Liver (tissue), 9 donors: ENCODE measurements around the gene TSPEAR. TPM values are rescaled to one million over a fixed set of nuclear protein-coding genes. Genes with fewer than 3 reads are reported as not detected.

Source experiments
- DNase-seq: peaks from one replicate; pipeline ENCODE4 v3.0.0-alpha.2; 2017; ENCODE audit warnings: low spot score
- H3K27ac ChIP-seq, 2 donors: one replicate each; pipeline ENCODE4 v1.7.0; 2013; ENCODE audit warnings: inconsistent platforms in 2 of 2, low read length in 2 of 2, control low read depth in 1 of 2, low read depth in 1 of 2, mild to moderate bottlenecking in 1 of 2
- H3K27me3 ChIP-seq, 4 donors: one replicate each; pipeline versions ENCODE4 v1.6.1 to v1.7.0; 2013; ENCODE audit warnings: low read length in 3 of 4, inconsistent platforms in 1 of 4, mild to moderate bottlenecking in 1 of 4, moderate library complexity in 1 of 4; ENCODE audit not compliant: control insufficient read depth in 4 of 4, insufficient read depth in 4 of 4
- H3K36me3 ChIP-seq, 4 donors: one replicate each; pipeline versions ENCODE4 v1.6.1 to v1.7.0; 2013; ENCODE audit warnings: low read length in 3 of 4, mild to moderate bottlenecking in 3 of 4, low read depth in 1 of 4, moderate library complexity in 1 of 4; ENCODE audit not compliant: control insufficient read depth in 4 of 4, insufficient read depth in 3 of 4
- H3K4me1 ChIP-seq, 4 donors: one replicate each; pipeline versions ENCODE4 v1.6.1 to v1.7.0; 2013; ENCODE audit warnings: low read length in 3 of 4, mild to moderate bottlenecking in 3 of 4, moderate library complexity in 1 of 4; ENCODE audit not compliant: control insufficient read depth in 4 of 4, insufficient read depth in 4 of 4
- H3K4me3 ChIP-seq, 3 donors: one replicate each; pipeline versions ENCODE4 v1.6.1 to v1.7.0; 2013; ENCODE audit warnings: low read length in 3 of 3, control low read depth in 1 of 3, low read depth in 1 of 3, mild to moderate bottlenecking in 1 of 3
- H3K9ac ChIP-seq, 2 donors: one replicate each; pipeline ENCODE4 v1.7.0; 2013; ENCODE audit warnings: low read length in 2 of 2, mild to moderate bottlenecking in 2 of 2, moderate library complexity in 2 of 2, control low read depth in 1 of 2, low read depth in 1 of 2
- H3K9me3 ChIP-seq, 4 donors: one replicate each; pipeline versions ENCODE4 v1.6.1 to v1.7.0; 2013; ENCODE audit warnings: low read length in 3 of 4; ENCODE audit not compliant: control insufficient read depth in 4 of 4
- ATF3 ChIP-seq: IDR thresholded peaks from 2 replicates; pipeline ENCODE4 v1.6.1; 2016; ENCODE audit warnings: antibody characterized with exemption
- CTCF ChIP-seq: fragments of 150-350 bp; IDR thresholded peaks from 2 replicates; pipeline ENCODE4 v1.5.1; 2017; ENCODE audit warnings: improper control_type of control experiment, low read depth, low read length; ENCODE audit not compliant: missing input control
- FOXA1 ChIP-seq: IDR thresholded peaks from 2 replicates; pipeline ENCODE4 v1.6.1; 2016; ENCODE audit warnings: antibody characterized with exemption
- GABPA ChIP-seq, 2 donors: IDR thresholded peaks in 1 of 2; conservative IDR thresholded peaks in 1 of 2; 2 replicates each; pipeline ENCODE4 v1.6.1; 2016; ENCODE audit warnings: antibody characterized with exemption in 2 of 2, mild to moderate bottlenecking in 1 of 2, moderate library complexity in 1 of 2
- HNF4A ChIP-seq, 2 donors: conservative IDR thresholded peaks; 2 replicates each; pipeline ENCODE4 v1.6.1; 2016; ENCODE audit warnings: antibody characterized with exemption in 2 of 2, mild to moderate bottlenecking in 2 of 2
- RAD21 ChIP-seq, 2 donors: IDR thresholded peaks; 2 replicates each; pipeline ENCODE4 v1.6.1; 2016; ENCODE audit warnings: antibody characterized with exemption in 2 of 2, mild to moderate bottlenecking in 2 of 2
- RXRA ChIP-seq, 2 donors: IDR thresholded peaks; 2 replicates each; pipeline ENCODE4 v1.6.1; 2017 to 2018; ENCODE audit warnings: antibody characterized with exemption in 2 of 2, mild to moderate bottlenecking in 1 of 2
- TAF1 ChIP-seq: conservative IDR thresholded peaks from 2 replicates; pipeline ENCODE4 v1.6.1; 2016; ENCODE audit warnings: antibody characterized with exemption, mild to moderate bottlenecking
- ZBTB33 ChIP-seq: IDR thresholded peaks from 2 replicates; pipeline ENCODE4 v1.6.1; 2016; ENCODE audit warnings: antibody characterized with exemption
- WGBS: extraction: QIAGEN DNeasy Blood & Tissue Kit; methylation state at CpG from one replicate; pipeline ENCODE4 v1.1.7; 2013; 5-methylcytosine and 5-hydroxymethylcytosine counted together
- polyA plus RNA-seq, 2 donors: library from polyadenylated mRNA; stranded (reverse) in 1 of 2; unstranded in 1 of 2; fragments of 200-250 nt in 1 of 2; fragments of >200 nt in 1 of 2; fragmentation: Nextera tagmentation in 1 of 2; extraction: Ambion mirVana in 1 of 2; gene quantifications; one replicate each; pipeline versions ENCODE4 v1.2.1 to v1.2.3, GENCODE V29; 2013 to 2015
- total RNA-seq, 2 donors: library from RNA; depleted of rRNA; stranded (reverse); fragments of >200 nt; gene quantifications; one replicate each; pipeline ENCODE4 v1.2.3, GENCODE V29; 2014
- donor health status: healthy.
- donor health status: healthy.
- donor health status: healthy.
- donor health status: healthy.
- donor health status: healthy.

The TSPEAR gene
- total and polyA plus RNA-seq, 4 donors = under 0.01 to 0.14 (median 0.01) TPM; not detected in 1

GRCh38 chr21:44753357-44753756 lies 42.0 kb upstream of the TSPEAR start:
- 89% methylated on average over 19 of the region's 19 CpGs for WGBS
- no peaks in the 10 kb centered on the region for H3K36me3 ChIP-seq
- H3K9ac ChIP-seq = no peak overlapping the region
- TF ChIP-seq RXRA (IDR thresholded peaks at IDR 0.05) = no peak
- no peak for TF ChIP-seq GABPA (IDR thresholded peaks at IDR 0.05 in 1 of 2, conservative IDR thresholded peaks at IDR 0.05 in 1 of 2)
- no peak for TF ChIP-seq CTCF
- no peak for TF ChIP-seq TAF1
- no peak for TF ChIP-seq HNF4A (conservative IDR thresholded peaks at IDR 0.05)
- no peak overlapping the region for H3K4me3 ChIP-seq
- no peak overlapping the region for H3K27ac ChIP-seq
- H3K27me3 ChIP-seq = no peaks in the 10 kb centered on the region
- DNase-seq = no peak
- no peaks in the 10 kb centered on the region for H3K4me1 ChIP-seq
- no peaks in the 10 kb centered on the region for H3K9me3 ChIP-seq

GRCh38 chr21:44752671-44753235 lies 41.4 kb upstream of the TSPEAR start:
- Histone ChIP-seq H3K27ac (no peak overlapping the region), H3K4me1 (no peaks in the 10 kb centered on the region), H3K36me3 (no peaks in the 10 kb centered on the region), H3K9ac (no peak overlapping the region), H3K9me3 (no peaks in the 10 kb centered on the region), H3K4me3 (no peak overlapping the region), H3K27me3 (no peaks in the 10 kb centered on the region)
- 79% methylated on average over 11 of the region's 11 CpGs for WGBS
- DNase-seq = no peak
- TF ChIP-seq CTCF (no peak), RXRA (IDR thresholded peaks at IDR 0.05) (no peak), RAD21 (IDR thresholded peaks at IDR 0.05) (no peak), FOXA1 (no peak), ZBTB33 (no peak), ATF3 (no peak)
